Spleen (tissue), 11 donors: Measurements from ENCODE around the gene DOCK4. TPM values are rescaled to one million over a fixed set of nuclear protein-coding genes. Genes with fewer than 3 reads are reported as not detected.

Experiments used
- DNase-seq: peaks from one replicate; pipeline ENCODE4 v3.0.0-alpha.2; 2020
- H3K27ac ChIP-seq, 8 donors: fragments of 200-600 bp; sonication (generic) in 7 of 8; 1 replicate in 4 of 8; 2 replicates in 4 of 8; pipeline versions ENCODE4 v1.5.0 to v1.8.0; 2016 to 2021; ENCODE audit warnings: inconsistent platforms in 4 of 8, mild to moderate bottlenecking in 4 of 8, moderate library complexity in 1 of 8
- H3K27me3 ChIP-seq, 7 donors: fragments of 200-600 bp; sonication (generic) in 6 of 7; replicated peaks in 1 of 7; 1 replicate in 4 of 7; 2 replicates in 3 of 7; pipeline versions ENCODE4 v1.5.0 to v1.8.0; 2016 to 2021; ENCODE audit warnings: inconsistent platforms in 3 of 7, mild to moderate bottlenecking in 1 of 7
- H3K36me3 ChIP-seq, 6 donors: fragments of 200-600 bp; sonication (generic) in 5 of 6; 1 replicate in 4 of 6; 2 replicates in 2 of 6; pipeline versions ENCODE4 v1.5.0 to v1.8.0; 2016 to 2021; ENCODE audit warnings: inconsistent platforms in 2 of 6
- H3K4me1 ChIP-seq, 6 donors: fragments of 200-600 bp; sonication (generic) in 5 of 6; 1 replicate in 3 of 6; 2 replicates in 3 of 6; pipeline versions ENCODE4 v1.5.0 to v1.8.0; 2016 to 2021; ENCODE audit warnings: inconsistent platforms in 3 of 6
- H3K4me3 ChIP-seq, 8 donors: fragments of 200-600 bp; sonication (generic) in 7 of 8; 1 replicate in 4 of 8; 2 replicates in 4 of 8; pipeline versions ENCODE4 v1.5.0 to v1.8.0; 2016 to 2021; ENCODE audit warnings: inconsistent platforms in 4 of 8, mild to moderate bottlenecking in 4 of 8, moderate library complexity in 2 of 8
- H3K9me3 ChIP-seq, 8 donors: fragments of 200-600 bp; sonication (generic) in 7 of 8; 1 replicate in 4 of 8; 2 replicates in 4 of 8; pipeline versions ENCODE4 v1.5.0 to v1.8.0; 2016 to 2021; ENCODE audit warnings: inconsistent platforms in 4 of 8
- POLR2A ChIP-seq, 3 donors: fragments of 450-650 bp; IDR thresholded peaks; one replicate each; pipeline ENCODE4 v1.5.1; 2017; ENCODE audit warnings: antibody characterized with exemption in 3 of 3, mild to moderate bottlenecking in 1 of 3
- POLR2AphosphoS5 ChIP-seq, 3 donors: sonication (generic); formaldehyde crosslinking; IDR thresholded peaks; one replicate each; pipeline ENCODE4 v1.5.1; 2017; ENCODE audit warnings: antibody characterized with exemption in 3 of 3
- WGBS, 5 donors: extraction: QIAGEN DNeasy Blood & Tissue Kit in 3 of 5; methylation state at CpG; one replicate each; pipeline versions ENCODE4 v1.1.5 to v1.1.7; 2013 to 2018; 5-methylcytosine and 5-hydroxymethylcytosine counted together
- intact Hi-C: fragments of 100-400 bp; cut with DNase I; formaldehyde crosslinking; loops from one replicate; pipeline ENCODE4 v1.15.0; 2023; ENCODE audit warnings: low total_unique reads
- polyA plus RNA-seq, 3 donors: library from polyadenylated mRNA; stranded (reverse); fragments of 200-250 nt; gene quantifications; one replicate each; pipeline ENCODE4 v1.2.1, GENCODE V29; 2013
- total RNA-seq, 7 donors: library from RNA; depleted of rRNA in 3 of 7; stranded (reverse); fragments of >200 nt in 3 of 7; fragmentation: NEBNext Ultra II Directional in 4 of 7; extraction: Animal tissue kit (Norgen Biotek cat#: 25700) in 4 of 7; gene quantifications; one replicate each; pipeline versions ENCODE4 v1.1.0 to v1.2.1, GENCODE V29; 2016 to 2021
- TF ChIP-seq, protein P1 (sequence below), 11 experiments: fragments of 200-600 bp in 7 of 11; fragments of 450-650 bp in 4 of 11; sonication (generic) in 4 of 11; IDR thresholded peaks in 8 of 11; conservative IDR thresholded peaks in 3 of 11; 1 replicate in 7 of 11; 2 replicates in 4 of 11; pipeline versions ENCODE4 v1.4.0 to v1.8.0; 2016 to 2021; ENCODE audit warnings: antibody characterized with exemption in 11 of 11, inconsistent platforms in 4 of 11, mild to moderate bottlenecking in 1 of 11
- donor health status: healthy with polysubstance abuse.
- donor health status: DM: no; HTN: no; CAD: no; lungs with moderate emphysema.
- donor health status: DM: no; HTN: no; CAD: no.
- donor health status: Bipolar disorder and iron deficiency.
- donor health status: healthy.
- donor health status: DM: no; HTN: no; CAD: no.
- donor health status: DM: yes; HTN: yes; CAD: no.

The DOCK4 gene
- total and polyA plus RNA-seq, 10 donors, result 1.4 to 26.9 (median 14.2) TPM

DNA sequence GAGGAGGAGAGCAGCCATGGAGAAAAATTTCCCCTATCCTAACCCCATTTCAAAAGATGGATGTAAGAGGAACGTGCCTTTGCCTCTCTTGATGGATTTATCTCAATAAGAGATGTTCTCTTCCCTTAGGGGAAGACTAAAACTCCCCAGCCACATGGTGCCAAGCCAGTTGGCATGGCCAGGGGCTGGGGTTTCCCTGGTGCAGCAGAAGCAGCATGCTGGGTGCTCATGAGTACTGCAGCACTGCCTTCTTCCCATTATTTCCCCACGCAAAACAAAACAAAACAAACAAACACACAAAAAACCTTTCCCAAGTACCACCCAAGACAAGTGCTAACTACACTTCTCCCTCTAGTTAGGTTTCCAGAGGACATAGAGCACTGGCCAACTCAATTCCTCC lies 97.2 kb downstream of the DOCK4 start:
- intact Hi-C loops, result no loop called here
- WGBS, 5 donors, result 75 to 89% (median 79%) methylated on average over 2 of the region's 2 CpGs
- TF ChIP-seq POLR2AphosphoS5 (IDR thresholded peaks at IDR 0.05) (no peak), POLR2A (IDR thresholded peaks at IDR 0.05) (no peak)
- TF ChIP-seq, protein P1, sequence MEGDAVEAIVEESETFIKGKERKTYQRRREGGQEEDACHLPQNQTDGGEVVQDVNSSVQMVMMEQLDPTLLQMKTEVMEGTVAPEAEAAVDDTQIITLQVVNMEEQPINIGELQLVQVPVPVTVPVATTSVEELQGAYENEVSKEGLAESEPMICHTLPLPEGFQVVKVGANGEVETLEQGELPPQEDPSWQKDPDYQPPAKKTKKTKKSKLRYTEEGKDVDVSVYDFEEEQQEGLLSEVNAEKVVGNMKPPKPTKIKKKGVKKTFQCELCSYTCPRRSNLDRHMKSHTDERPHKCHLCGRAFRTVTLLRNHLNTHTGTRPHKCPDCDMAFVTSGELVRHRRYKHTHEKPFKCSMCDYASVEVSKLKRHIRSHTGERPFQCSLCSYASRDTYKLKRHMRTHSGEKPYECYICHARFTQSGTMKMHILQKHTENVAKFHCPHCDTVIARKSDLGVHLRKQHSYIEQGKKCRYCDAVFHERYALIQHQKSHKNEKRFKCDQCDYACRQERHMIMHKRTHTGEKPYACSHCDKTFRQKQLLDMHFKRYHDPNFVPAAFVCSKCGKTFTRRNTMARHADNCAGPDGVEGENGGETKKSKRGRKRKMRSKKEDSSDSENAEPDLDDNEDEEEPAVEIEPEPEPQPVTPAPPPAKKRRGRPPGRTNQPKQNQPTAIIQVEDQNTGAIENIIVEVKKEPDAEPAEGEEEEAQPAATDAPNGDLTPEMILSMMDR (IDR thresholded peaks at IDR 0.05 in 8 of 11, conservative IDR thresholded peaks at IDR 0.05 in 3 of 11), result no peak
- H3K4me1 ChIP-seq, result peaks cover 0 to 15% (median 0%) of the 10 kb centered on the region in 6 donors
- no peaks in the 10 kb centered on the region for H3K36me3 ChIP-seq
- H3K4me3 ChIP-seq, result no peak overlapping the region
- DNase-seq, result no peak
- H3K27ac ChIP-seq, result no peak overlapping the region
- H3K9me3 ChIP-seq, result no peaks in the 10 kb centered on the region
- H3K27me3 ChIP-seq, result no peaks in the 10 kb centered on the region

DNA sequence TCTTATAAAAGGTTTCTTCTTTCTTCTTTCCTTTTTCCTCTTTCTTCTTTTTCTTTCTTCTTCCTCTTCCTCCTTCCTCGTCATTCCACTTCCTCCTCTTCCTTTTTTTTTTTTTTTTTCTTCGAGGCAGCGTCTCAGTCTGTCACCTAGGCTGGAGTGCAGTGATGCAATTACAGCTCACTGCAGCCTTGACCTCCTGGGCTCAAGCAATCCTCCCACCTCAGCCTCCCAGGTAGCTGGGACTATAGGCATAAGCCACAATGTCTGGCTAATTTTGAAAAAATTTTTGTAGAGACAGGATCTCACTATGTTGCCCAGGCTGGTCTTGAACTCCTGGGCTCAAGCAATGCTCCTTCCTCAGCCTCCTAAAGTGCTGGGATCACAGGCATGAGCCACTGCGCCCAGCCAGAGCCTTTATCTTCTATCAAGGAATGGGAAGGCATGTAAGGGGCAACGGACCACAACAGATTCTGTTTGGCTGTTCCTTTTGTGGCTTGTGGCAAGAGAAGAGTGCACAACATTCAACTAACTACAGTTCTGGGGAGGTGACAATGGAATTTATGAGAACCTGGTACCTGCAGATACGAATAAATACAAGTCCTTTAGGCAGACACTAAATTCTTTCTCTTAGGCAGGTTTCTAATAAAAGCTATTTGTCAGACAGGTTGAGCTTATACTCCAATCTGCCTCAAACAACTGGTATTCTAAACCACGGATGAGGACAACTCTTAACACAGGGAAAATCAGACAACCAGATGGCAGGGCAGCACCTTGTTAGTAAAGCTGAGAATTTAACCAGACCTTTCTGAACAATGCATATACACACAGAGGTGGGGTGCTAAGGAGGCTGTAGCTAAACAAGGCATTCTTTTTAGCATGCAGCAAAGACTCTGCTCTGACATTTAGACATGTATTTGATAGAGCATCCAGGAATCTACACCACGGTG lies 100.3 kb downstream of the DOCK4 start:
- no peaks in the 10 kb centered on the region for H3K9me3 ChIP-seq
- intact Hi-C loops, result no loop called here
- H3K4me1 ChIP-seq, result peaks cover 0 to 7% (median 0%) of the 10 kb centered on the region in 6 donors
- no peaks in the 10 kb centered on the region for H3K36me3 ChIP-seq
- DNase-seq, result no peak
- TF ChIP-seq POLR2A (IDR thresholded peaks at IDR 0.05) (no peak), POLR2AphosphoS5 (IDR thresholded peaks at IDR 0.05) (no peak)
- TF ChIP-seq, protein P1 (IDR thresholded peaks at IDR 0.05 in 8 of 11, conservative IDR thresholded peaks at IDR 0.05 in 3 of 11), result no peak
- H3K27me3 ChIP-seq, result no peaks in the 10 kb centered on the region
- no peak overlapping the region for H3K27ac ChIP-seq
- WGBS, 5 donors, result 39 to 62% (median 54%) methylated on average over 8 of the region's 8 CpGs
- H3K4me3 ChIP-seq, result no peak overlapping the region

DNA sequence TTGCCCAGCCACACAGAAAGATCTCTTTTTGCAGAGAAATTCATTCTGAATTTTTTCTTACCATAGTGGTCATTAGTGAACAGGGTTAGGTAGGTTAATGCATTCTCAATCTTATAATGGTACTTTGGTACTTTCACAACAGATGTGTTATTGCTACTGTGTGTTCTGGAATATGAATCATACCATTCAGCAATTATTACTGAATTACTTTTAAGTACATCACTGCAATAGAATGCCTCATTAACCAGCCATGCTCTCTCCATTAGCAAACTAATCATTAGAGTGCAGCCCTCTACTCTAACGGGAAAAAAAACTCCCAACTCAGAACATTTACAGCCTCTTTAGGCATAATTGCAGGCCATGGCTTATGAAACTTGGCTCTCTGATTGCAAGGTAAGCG lies 102.1 kb downstream of the DOCK4 start:
- whole genome bisulfite sequencing, 5 donors, result 91 to 98% (median 94%) methylated on average over 2 of the region's 2 CpGs
- no peak for TF ChIP-seq POLR2A (IDR thresholded peaks at IDR 0.05)
- Histone ChIP-seq H3K27ac (no peak overlapping the region), H3K4me1 (peaks cover 0 to 4% (median 0%) of the 10 kb centered on the region in 6 donors), H3K4me3 (no peak overlapping the region), H3K9me3 (no peaks in the 10 kb centered on the region), H3K27me3 (no peaks in the 10 kb centered on the region), H3K36me3 (no peaks in the 10 kb centered on the region)
- no peak for DNase-seq
- intact Hi-C loops, result no loop called here

DNA sequence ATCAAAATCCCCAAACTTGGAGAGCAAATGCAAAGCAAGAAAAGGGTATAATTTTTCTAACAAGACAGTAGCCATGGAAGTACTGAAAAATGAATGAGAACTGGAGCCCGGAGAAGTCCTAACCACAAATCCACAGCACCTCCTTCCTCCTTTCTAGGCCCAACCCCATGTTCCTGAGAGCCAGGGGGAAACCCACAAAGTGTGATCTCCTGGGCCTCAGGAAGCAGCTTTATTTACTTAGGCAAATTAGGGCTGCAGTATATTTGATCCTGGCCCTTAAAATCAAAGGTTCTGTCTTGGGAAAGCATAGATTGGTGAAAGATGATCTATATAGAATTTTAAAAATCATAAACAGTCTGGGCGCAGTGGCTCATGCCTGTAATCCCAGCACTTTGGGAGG lies 103.0 kb downstream of the DOCK4 start:
- WGBS, 5 donors, result 52 to 64% (median 61%) methylated on average over 2 of the region's 2 CpGs
- no peak for DNase-seq
- intact Hi-C loops, result no loop called here

More for the DNA sequence above, 103.0 kb downstream of the DOCK4 start:
- no peaks in the 10 kb centered on the region for H3K36me3 ChIP-seq
- no peak for TF ChIP-seq POLR2AphosphoS5 (IDR thresholded peaks at IDR 0.05)
- TF ChIP-seq POLR2A (IDR thresholded peaks at IDR 0.05), result no peak
- TF ChIP-seq, protein P1 (IDR thresholded peaks at IDR 0.05 in 8 of 11, conservative IDR thresholded peaks at IDR 0.05 in 3 of 11), result no peak
- H3K27ac ChIP-seq, result no peak overlapping the region
- H3K4me1 ChIP-seq, result no peaks in the 10 kb centered on the region
- H3K27me3 ChIP-seq, result no peaks in the 10 kb centered on the region
- no peak overlapping the region for H3K4me3 ChIP-seq
- H3K9me3 ChIP-seq, result no peaks in the 10 kb centered on the region
